ENCODE measurements around the gene ATP6V1F.

DNA sequence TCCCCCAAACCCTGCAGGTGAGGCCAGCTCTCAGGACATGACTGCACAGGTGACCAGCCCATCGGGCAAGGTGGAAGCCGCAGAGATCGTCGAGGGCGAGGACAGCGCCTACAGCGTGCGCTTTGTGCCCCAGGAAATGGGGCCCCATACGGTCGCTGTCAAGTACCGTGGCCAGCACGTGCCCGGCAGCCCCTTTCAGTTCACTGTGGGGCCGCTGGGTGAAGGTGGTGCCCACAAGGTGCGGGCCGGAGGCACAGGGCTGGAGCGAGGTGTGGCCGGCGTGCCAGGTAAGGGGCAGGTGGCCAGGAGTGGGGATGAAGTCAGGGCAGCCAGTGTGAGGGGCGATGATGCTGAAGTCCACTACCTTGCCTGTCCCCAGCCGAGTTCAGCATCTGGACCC lies 8.3 kb upstream of the ATP6V1F start:
- TF ChIP-seq EZH2 (IDR thresholded peaks at IDR 0.05; ENCODE audit: low read depth), result no peak
- TF ChIP-seq CTCF (conservative IDR thresholded peaks at IDR 0.05), result no peak

Measured in PC-9 (cell line).